Spleen (tissue), 7 donors: ENCODE data around the gene PRRC1.

Experiments
- POLR2AphosphoS5 ChIP-seq, 3 donors: sonication (generic); formaldehyde crosslinking; IDR thresholded peaks; one replicate each; pipeline ENCODE4 v1.5.1; 2017; ENCODE audit warnings: antibody characterized with exemption in 3 of 3
- TF ChIP-seq, protein P1 (sequence below), 11 experiments: fragments of 200-600 bp in 7 of 11; fragments of 450-650 bp in 4 of 11; sonication (generic) in 4 of 11; IDR thresholded peaks in 8 of 11; conservative IDR thresholded peaks in 3 of 11; 1 replicate in 7 of 11; 2 replicates in 4 of 11; pipeline versions ENCODE4 v1.4.0 to v1.8.0; 2016 to 2021; ENCODE audit warnings: antibody characterized with exemption in 11 of 11, inconsistent platforms in 4 of 11, mild to moderate bottlenecking in 1 of 11
- donor health status: DM: no; HTN: no; CAD: no; lungs with moderate emphysema.
- donor health status: DM: no; HTN: no; CAD: no.
- donor health status: DM: no; HTN: no; CAD: no.

DNA sequence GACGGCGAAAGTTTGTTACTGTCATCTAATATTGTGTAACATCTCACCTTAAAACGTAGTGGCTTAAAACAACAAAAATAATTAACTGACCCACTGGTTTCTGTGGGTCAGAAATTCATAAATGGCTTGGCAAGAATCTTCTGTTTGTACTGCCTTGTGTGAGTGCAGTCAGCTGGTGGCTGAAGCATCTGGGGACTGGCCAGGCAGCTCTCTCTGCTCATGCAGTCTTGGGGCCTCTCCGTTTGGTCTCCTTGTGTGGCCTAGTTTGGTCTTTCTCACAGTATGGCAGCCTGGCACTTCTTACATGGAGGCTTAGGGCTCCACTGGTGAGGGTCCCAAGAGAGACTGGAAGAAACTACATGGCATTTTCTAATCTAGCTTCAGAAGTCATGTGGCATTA is 82.4 kb downstream of the PRRC1 start:
- no peak for TF ChIP-seq POLR2AphosphoS5 (IDR thresholded peaks at IDR 0.05)
- TF ChIP-seq, protein P1, sequence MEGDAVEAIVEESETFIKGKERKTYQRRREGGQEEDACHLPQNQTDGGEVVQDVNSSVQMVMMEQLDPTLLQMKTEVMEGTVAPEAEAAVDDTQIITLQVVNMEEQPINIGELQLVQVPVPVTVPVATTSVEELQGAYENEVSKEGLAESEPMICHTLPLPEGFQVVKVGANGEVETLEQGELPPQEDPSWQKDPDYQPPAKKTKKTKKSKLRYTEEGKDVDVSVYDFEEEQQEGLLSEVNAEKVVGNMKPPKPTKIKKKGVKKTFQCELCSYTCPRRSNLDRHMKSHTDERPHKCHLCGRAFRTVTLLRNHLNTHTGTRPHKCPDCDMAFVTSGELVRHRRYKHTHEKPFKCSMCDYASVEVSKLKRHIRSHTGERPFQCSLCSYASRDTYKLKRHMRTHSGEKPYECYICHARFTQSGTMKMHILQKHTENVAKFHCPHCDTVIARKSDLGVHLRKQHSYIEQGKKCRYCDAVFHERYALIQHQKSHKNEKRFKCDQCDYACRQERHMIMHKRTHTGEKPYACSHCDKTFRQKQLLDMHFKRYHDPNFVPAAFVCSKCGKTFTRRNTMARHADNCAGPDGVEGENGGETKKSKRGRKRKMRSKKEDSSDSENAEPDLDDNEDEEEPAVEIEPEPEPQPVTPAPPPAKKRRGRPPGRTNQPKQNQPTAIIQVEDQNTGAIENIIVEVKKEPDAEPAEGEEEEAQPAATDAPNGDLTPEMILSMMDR (IDR thresholded peaks at IDR 0.05 in 8 of 11, conservative IDR thresholded peaks at IDR 0.05 in 3 of 11): no peak
